ENCODE data around the gene CCDC92. TPM values are rescaled to one million over a fixed set of nuclear protein-coding genes. Genes with fewer than 3 reads are reported as not detected.

The CCDC92 gene
- total RNA-seq, 3 donors from 2014 or later (not counting 1 experiment from before 2014, with no cell fraction given), result 37.6 to 42.4 (median 39.1) TPM

GRCh38 chr12:124007826-124008570 lies 35.4 kb upstream of the CCDC92 start:
- Histone ChIP-seq H3K4me1 (ENCODE audit: control insufficient read depth, insufficient read depth, low read length) (peaks cover 4% of the 10 kb centered on the region), H3K36me3 (ENCODE audit: control insufficient read depth, insufficient read depth, low read length) (peaks cover 26% of the 10 kb centered on the region), H3K27me3 (ENCODE audit: control insufficient read depth, insufficient read depth, low read length) (no peaks in the 10 kb centered on the region), H3K4me3 (ENCODE audit: low read length) (no peak overlapping the region), H3K27ac (ENCODE audit: low read length) (no peak overlapping the region), H3K9me3 (ENCODE audit: control insufficient read depth, insufficient read depth, low read length) (no peaks in the 10 kb centered on the region)
- TF ChIP-seq, protein P1, sequence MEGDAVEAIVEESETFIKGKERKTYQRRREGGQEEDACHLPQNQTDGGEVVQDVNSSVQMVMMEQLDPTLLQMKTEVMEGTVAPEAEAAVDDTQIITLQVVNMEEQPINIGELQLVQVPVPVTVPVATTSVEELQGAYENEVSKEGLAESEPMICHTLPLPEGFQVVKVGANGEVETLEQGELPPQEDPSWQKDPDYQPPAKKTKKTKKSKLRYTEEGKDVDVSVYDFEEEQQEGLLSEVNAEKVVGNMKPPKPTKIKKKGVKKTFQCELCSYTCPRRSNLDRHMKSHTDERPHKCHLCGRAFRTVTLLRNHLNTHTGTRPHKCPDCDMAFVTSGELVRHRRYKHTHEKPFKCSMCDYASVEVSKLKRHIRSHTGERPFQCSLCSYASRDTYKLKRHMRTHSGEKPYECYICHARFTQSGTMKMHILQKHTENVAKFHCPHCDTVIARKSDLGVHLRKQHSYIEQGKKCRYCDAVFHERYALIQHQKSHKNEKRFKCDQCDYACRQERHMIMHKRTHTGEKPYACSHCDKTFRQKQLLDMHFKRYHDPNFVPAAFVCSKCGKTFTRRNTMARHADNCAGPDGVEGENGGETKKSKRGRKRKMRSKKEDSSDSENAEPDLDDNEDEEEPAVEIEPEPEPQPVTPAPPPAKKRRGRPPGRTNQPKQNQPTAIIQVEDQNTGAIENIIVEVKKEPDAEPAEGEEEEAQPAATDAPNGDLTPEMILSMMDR (IDR thresholded peaks at IDR 0.05), result no peak
- Mint-ChIP-seq H3K4me3 (no peak overlapping the region), H3K27ac (no peak overlapping the region), H3K4me1 (peaks cover 23 to 30% of the 10 kb centered on the region in 2 donors), H3K36me3 (peaks cover 21% of the 10 kb centered on the region), H3K27me3 (ENCODE audit: low read depth in 2 of 2) (no peaks in the 10 kb centered on the region), H3K9me3 (no peaks in the 10 kb centered on the region)
- intact Hi-C loops (cut with micrococcal nuclease), result no loop called here
- no peak for ATAC-seq
- WGBS (ENCODE audit: insufficient coverage), result 70% methylated on average over 9 of the region's 9 CpGs
- peak in 1 of 2 donors; percentile 28 for DNase-seq

DNA sequence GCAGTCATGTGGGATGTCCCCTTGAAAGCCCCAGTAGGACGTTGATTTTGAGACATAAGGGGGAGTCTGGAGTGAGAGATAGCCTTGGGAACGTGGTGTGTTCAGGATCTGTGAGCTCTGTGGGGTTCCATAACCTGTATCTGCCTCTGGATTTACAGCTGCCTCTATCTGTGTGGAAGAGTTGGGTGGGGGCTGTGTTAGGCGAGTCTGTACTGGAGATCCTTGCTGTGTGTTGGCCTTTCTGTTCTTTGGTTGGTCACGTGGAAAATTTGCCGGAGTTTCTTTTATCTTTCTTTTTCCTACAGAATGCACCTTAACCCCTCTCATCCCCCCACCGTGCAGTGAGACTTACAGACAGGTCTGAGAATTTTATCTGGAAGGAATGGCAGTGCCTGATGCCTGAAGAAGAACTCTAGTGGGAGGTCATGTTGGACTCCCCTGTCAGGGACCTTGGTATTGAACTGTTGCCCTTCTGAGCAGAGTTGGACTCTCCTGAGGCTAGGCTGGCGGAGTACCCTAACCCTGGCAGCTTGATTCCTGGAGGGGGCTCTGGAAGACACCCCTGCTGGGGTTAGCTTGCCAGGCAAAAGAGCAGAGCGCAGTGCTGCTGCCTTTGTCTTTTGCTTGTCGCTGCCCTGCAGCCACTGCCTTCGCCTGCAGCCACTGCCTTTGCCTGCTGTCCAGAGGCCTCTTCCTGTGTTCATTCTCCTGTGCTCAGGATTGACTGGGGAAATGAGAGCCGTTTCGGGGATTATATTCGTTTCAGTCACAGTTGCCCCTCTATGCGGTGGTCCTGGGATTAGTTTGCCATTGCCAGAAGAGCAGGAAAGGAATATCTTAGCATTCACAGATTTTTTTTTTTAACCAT lies 34.4 kb upstream of the CCDC92 start:
- TF ChIP-seq, protein P1 (IDR thresholded peaks at IDR 0.05), result no peak
- Mint-ChIP-seq H3K27me3 (ENCODE audit: low read depth in 2 of 2) (no peaks in the 10 kb centered on the region), H3K9me3 (no peaks in the 10 kb centered on the region), H3K36me3 (peaks cover 14% of the 10 kb centered on the region), H3K4me3 (no peak overlapping the region), H3K4me1 (peaks cover 23 to 30% of the 10 kb centered on the region in 2 donors), H3K27ac (peak overlapping the region; percentile 34 to 67)
- 86% methylated on average over 12 of the region's 14 CpGs for whole genome bisulfite sequencing (ENCODE audit: insufficient coverage)
- H3K36me3 ChIP-seq (ENCODE audit: control insufficient read depth, insufficient read depth, low read length), result peaks cover 17% of the 10 kb centered on the region
- H3K4me3 ChIP-seq (ENCODE audit: low read length), result no peak overlapping the region
- peaks cover 4% of the 10 kb centered on the region for H3K4me1 ChIP-seq (ENCODE audit: control insufficient read depth, insufficient read depth, low read length)
- ATAC-seq (no peak), DNase-seq (no peak)
- no peaks in the 10 kb centered on the region for H3K9me3 ChIP-seq (ENCODE audit: control insufficient read depth, insufficient read depth, low read length)
- intact Hi-C loops (cut with micrococcal nuclease), result no loop called here
- H3K27me3 ChIP-seq (ENCODE audit: control insufficient read depth, insufficient read depth, low read length), result no peaks in the 10 kb centered on the region
- no peak overlapping the region for H3K27ac ChIP-seq (ENCODE audit: low read length)

- Histone ChIP-seq H3K36me3 (ENCODE audit: control insufficient read depth, insufficient read depth, low read length) (peaks cover 9% of the 10 kb centered on the region), H3K27ac (ENCODE audit: low read length) (no peak overlapping the region), H3K27me3 (ENCODE audit: control insufficient read depth, insufficient read depth, low read length) (no peaks in the 10 kb centered on the region), H3K9me3 (ENCODE audit: control insufficient read depth, insufficient read depth, low read length) (no peaks in the 10 kb centered on the region), H3K4me1 (ENCODE audit: control insufficient read depth, insufficient read depth, low read length) (peaks cover 4% of the 10 kb centered on the region), H3K4me3 (ENCODE audit: low read length) (no peak overlapping the region)
- Mint-ChIP-seq H3K9me3 (no peaks in the 10 kb centered on the region), H3K4me1 (peaks cover 23 to 30% of the 10 kb centered on the region in 2 donors), H3K27me3 (ENCODE audit: low read depth in 2 of 2) (no peaks in the 10 kb centered on the region), H3K27ac (peak overlapping the region; percentile 34 to 67), H3K4me3 (no peak overlapping the region), H3K36me3 (peaks cover 6% of the 10 kb centered on the region)
- 31% methylated on average over 11 of the region's 11 CpGs for WGBS (ENCODE audit: insufficient coverage)
- intact Hi-C loops (cut with micrococcal nuclease), result no loop called here
- TF ChIP-seq, protein P1 (IDR thresholded peaks at IDR 0.05), result no peak
- peak in 1 of 2 donors; percentile 49 for DNase-seq
- ATAC-seq, result no peak
Observed at GRCh38 chr12:124006085-124006845, 33.6 kb upstream of the CCDC92 start.
